HG02852 (cell line): ENCODE data around the gene KIAA0825.

Experiments
- ATAC-seq: cut with Tn5 transposase; IDR thresholded peaks from one replicate; pipeline ENCODE4 v1.9.1; 2021; ENCODE audit warnings: mild to moderate bottlenecking, moderate library complexity; ENCODE audit not compliant: unreplicated experiment

KIAA0825 gene

GRCh38 chr5:94248175-94248875 lies 370.1 kb downstream of the KIAA0825 start:
- ATAC-seq, result no peak

- ATAC-seq, result no peak
Measured at GRCh38 chr5:94245608-94246007, 372.8 kb downstream of the KIAA0825 start.

- ATAC-seq, result no peak
Measured at GRCh38 chr5:94244921-94245320, 373.5 kb downstream of the KIAA0825 start.

- no peak for ATAC-seq
Measured at GRCh38 chr5:94243612-94244011, 374.8 kb downstream of the KIAA0825 start.

- ATAC-seq, result no peak
Measured at GRCh38 chr5:94240993-94241651, 377.3 kb downstream of the KIAA0825 start.

GRCh38 chr5:94240596-94240992 lies 377.8 kb downstream of the KIAA0825 start:
- no peak for ATAC-seq

GRCh38 chr5:94240134-94240533 lies 378.3 kb downstream of the KIAA0825 start:
- ATAC-seq, result no peak

- ATAC-seq, result no peak
Measured at GRCh38 chr5:94239266-94239665, 379.1 kb downstream of the KIAA0825 start.

- ATAC-seq, result no peak
Measured at GRCh38 chr5:94234987-94235386, 383.4 kb downstream of the KIAA0825 start.

- no peak for ATAC-seq
Measured at GRCh38 chr5:94228791-94229190, 389.6 kb downstream of the KIAA0825 start.

GRCh38 chr5:94223235-94223634 lies 395.2 kb downstream of the KIAA0825 start:
- no peak for ATAC-seq

GRCh38 chr5:94218374-94218773 lies 400.0 kb downstream of the KIAA0825 start:
- ATAC-seq, result no peak

- ATAC-seq, result no peak
Measured at GRCh38 chr5:94217745-94218144, 400.7 kb downstream of the KIAA0825 start.

GRCh38 chr5:94217216-94217615 lies 401.2 kb downstream of the KIAA0825 start:
- no peak for ATAC-seq

- no peak for ATAC-seq
Measured at GRCh38 chr5:94212476-94212875, 405.9 kb downstream of the KIAA0825 start.

- no peak for ATAC-seq
Measured at GRCh38 chr5:94209774-94210355, 408.5 kb downstream of the KIAA0825 start.

GRCh38 chr5:94209272-94209671 lies 409.1 kb downstream of the KIAA0825 start:
- ATAC-seq, result no peak

- ATAC-seq, result no peak
Measured at GRCh38 chr5:94199566-94199965, 418.8 kb downstream of the KIAA0825 start.

GRCh38 chr5:94197970-94198369 lies 420.4 kb downstream of the KIAA0825 start:
- no peak for ATAC-seq

- no peak for ATAC-seq
Measured at GRCh38 chr5:94196953-94197352, 421.5 kb downstream of the KIAA0825 start.

- ATAC-seq, result no peak
Measured at GRCh38 chr5:94192658-94193391, 425.6 kb downstream of the KIAA0825 start.

- ATAC-seq, result no peak
Measured at GRCh38 chr5:94191604-94192003, 426.8 kb downstream of the KIAA0825 start.
